LNCaP clone FGC (cell line): Measurements from ENCODE around the gene SFXN1.
"Not testable (repeated sequence)": the region's sequence is repeated elsewhere in the genome, so short reads cannot be mapped to it uniquely, and the experiment has no call there.

Source experiments
- DNase-seq: peaks from one replicate; pipeline ENCODE4 v3.0.0-alpha.2; 2011; ENCODE audit warnings: low read depth
- H3K4me3 ChIP-seq: 2 replicates; pipeline ENCODE4 v1.5.1; 2011; ENCODE audit warnings: mild to moderate bottlenecking, low read depth, low read length, control low read depth
- CTCF ChIP-seq: IDR thresholded peaks from 2 replicates; pipeline ENCODE4 v1.5.1; 2012; ENCODE audit warnings: mild to moderate bottlenecking; ENCODE audit not compliant: control insufficient read depth, insufficient read depth; ENCODE audit errors: extremely low read depth

Gene SFXN1

DNA sequence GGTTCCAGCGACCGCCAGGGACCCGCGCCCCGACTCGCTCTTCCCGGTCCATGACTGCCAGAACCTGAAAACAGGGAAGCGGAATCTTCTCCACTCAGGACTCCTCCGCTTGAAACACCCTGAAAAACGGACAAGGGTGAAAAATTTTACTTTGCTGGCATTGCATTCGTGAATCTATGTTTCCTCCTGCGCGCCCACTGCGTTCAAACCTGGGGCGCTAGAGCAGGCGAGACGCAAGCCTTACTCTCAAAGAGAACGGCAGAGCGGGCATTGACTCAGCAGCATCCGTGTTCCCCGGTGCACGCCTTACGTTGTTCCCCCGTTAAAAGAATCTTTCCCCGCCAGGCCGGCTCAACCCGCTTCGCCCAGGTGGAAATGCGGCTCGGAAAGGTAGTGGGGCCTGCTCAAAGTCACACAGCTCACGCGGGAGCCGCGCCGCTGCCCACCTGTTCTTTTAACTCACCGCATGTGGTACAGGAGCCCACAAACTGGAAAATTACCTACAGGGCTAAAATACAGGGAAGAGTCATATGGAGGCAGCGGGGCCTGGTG lies 33.4 kb upstream of the SFXN1 start:
- no peak overlapping the region for H3K4me3 ChIP-seq
- no peak for TF ChIP-seq CTCF
- no peak for DNase-seq

DNA sequence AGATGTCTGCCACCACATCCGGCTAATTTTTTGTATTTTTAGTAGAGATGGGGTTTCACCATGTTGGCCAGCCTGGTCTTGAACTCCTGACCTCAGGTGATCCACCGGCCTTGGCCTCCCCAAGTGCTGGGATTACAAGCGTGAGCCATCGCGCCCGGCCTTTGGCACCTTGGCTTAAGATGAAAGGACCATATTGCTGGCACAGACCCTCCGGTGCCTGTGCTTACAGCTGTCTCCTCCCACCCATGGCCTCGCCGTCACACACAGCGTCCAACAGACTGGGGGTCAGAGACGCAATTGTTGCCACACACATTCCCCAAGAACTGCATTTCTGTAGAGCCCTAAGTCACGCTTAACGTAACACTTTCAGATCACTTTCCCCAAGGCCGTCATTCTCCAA lies 32.0 kb upstream of the SFXN1 start:
- not testable (repeated sequence) for DNase-seq

GRCh38 chr5:175447571-175447970 lies 30.8 kb upstream of the SFXN1 start:
- TF ChIP-seq CTCF = no peak
- no peak for DNase-seq
- H3K4me3 ChIP-seq = no peak overlapping the region

More for the DNA sequence above, 32.0 kb upstream of the SFXN1 start:
- H3K4me3 ChIP-seq = not testable (repeated sequence)

GRCh38 chr5:175448276-175448675 lies 30.1 kb upstream of the SFXN1 start:
- DNase-seq = no peak
- no peak overlapping the region for H3K4me3 ChIP-seq
- TF ChIP-seq CTCF = no peak

- no peak for TF ChIP-seq CTCF
- H3K4me3 ChIP-seq = no peak overlapping the region
- no peak for DNase-seq
Observed at GRCh38 chr5:175452166-175452565, 26.2 kb upstream of the SFXN1 start.

- not testable (repeated sequence) for DNase-seq, H3K4me3 ChIP-seq
Observed at GRCh38 chr5:175454338-175454737, 24.0 kb upstream of the SFXN1 start.

- H3K4me3 ChIP-seq = no peak overlapping the region
- DNase-seq = no peak
Observed at GRCh38 chr5:175456105-175456742, 22.1 kb upstream of the SFXN1 start.

More at GRCh38 chr5:175456105-175456742, 22.1 kb upstream of the SFXN1 start:
- TF ChIP-seq CTCF = no peak
